Epithelial cell of esophagus (primary cell): ENCODE results near the gene RGL1.

Experiments
- DNase-seq: peaks from one replicate; pipeline ENCODE4 v3.0.0; 2010; ENCODE audit warnings: low read depth
- H3K4me3 ChIP-seq: 2 replicates; pipeline ENCODE4 v1.5.1; 2011; ENCODE audit warnings: mild to moderate bottlenecking, low read length, control low read depth
- CTCF ChIP-seq: IDR thresholded peaks from 2 replicates; pipeline ENCODE4 v1.5.1; 2011; ENCODE audit warnings: low read depth, mild to moderate bottlenecking, low read length, control low read depth, inconsistent platforms; ENCODE audit not compliant: insufficient read depth; ENCODE audit errors: missing control alignments

RGL1 gene

GRCh38 chr1:183956559-183957188 is 151.8 kb downstream of the RGL1 start:
- no peak overlapping the region for H3K4me3 ChIP-seq
- peak; percentile 83 for DNase-seq
- peak; percentile 44 for TF ChIP-seq CTCF

DNA sequence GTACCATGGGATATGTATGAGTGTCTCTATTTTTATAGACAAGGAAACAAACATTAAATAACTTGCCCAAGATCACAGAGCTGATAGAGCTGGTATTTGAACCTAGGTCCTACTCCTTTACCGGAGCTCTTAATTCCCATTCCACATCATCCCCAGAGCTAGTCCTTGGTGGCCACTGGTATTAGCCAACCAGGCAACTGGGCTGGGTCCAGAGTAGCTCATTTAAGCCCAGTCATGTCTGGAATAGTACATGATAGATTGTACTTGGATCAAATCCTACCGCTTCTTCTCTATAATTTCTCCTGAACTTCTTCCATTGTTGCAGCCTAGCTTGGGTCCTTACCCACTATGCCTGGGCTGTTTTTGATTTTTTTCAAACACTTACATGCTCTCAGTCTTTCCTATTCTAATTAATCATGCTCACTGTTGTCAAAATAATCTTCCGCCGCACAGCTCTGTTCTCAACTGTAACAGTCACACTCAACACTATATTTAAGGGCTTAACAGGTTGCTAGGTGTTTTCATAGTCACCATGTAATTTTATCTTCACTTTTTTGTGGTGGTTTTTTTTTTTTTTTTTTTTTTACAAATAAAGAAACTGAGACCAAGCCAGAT is 152.4 kb downstream of the RGL1 start:
- TF ChIP-seq CTCF: no peak
- no peak overlapping the region for H3K4me3 ChIP-seq
- DNase-seq: no peak

GRCh38 chr1:183958958-183959357 is 154.0 kb downstream of the RGL1 start:
- no peak for DNase-seq
- no peak overlapping the region for H3K4me3 ChIP-seq
- no peak for TF ChIP-seq CTCF

DNA sequence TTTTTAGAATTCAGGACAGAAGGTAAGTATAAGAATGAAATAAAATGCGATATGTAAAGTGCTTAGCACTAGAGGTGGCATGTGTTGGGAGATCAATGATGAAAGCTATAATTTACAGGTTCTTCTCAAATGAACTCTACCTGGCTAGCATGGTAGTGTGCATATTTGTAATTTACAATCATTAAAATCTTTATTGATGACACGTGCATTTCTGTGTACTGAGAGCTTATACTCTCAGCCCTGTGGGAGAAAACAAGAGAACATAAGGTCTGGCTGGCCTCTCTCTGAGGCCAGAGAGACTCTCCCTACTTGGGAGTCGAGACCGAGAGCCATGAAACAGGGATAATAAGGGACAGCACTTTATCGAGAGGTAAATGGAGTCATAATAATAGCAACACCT is 156.2 kb downstream of the RGL1 start:
- no peak for TF ChIP-seq CTCF
- DNase-seq: no peak
- H3K4me3 ChIP-seq: no peak overlapping the region

- no peak for DNase-seq
- no peak for TF ChIP-seq CTCF
- H3K4me3 ChIP-seq: no peak overlapping the region
Observed at GRCh38 chr1:183962903-183963302, 158.0 kb downstream of the RGL1 start.

GRCh38 chr1:183965726-183966125 is 160.8 kb downstream of the RGL1 start:
- DNase-seq: no peak
- TF ChIP-seq CTCF: no peak
- H3K4me3 ChIP-seq: no peak overlapping the region

GRCh38 chr1:183966487-183966886 is 161.6 kb downstream of the RGL1 start:
- TF ChIP-seq CTCF: no peak
- DNase-seq: no peak
- H3K4me3 ChIP-seq: no peak overlapping the region
